ENCODE results near the gene AMIGO3. TPM values are rescaled to one million over a fixed set of nuclear protein-coding genes. Genes with fewer than 3 reads are reported as not detected.
A peak's percentile ranks its signal among the peaks of the same experiment; 100 is the strongest.

Gene AMIGO3
- total RNA-seq, 1 experiment from 2014 or later, result 4.0 TPM

DNA sequence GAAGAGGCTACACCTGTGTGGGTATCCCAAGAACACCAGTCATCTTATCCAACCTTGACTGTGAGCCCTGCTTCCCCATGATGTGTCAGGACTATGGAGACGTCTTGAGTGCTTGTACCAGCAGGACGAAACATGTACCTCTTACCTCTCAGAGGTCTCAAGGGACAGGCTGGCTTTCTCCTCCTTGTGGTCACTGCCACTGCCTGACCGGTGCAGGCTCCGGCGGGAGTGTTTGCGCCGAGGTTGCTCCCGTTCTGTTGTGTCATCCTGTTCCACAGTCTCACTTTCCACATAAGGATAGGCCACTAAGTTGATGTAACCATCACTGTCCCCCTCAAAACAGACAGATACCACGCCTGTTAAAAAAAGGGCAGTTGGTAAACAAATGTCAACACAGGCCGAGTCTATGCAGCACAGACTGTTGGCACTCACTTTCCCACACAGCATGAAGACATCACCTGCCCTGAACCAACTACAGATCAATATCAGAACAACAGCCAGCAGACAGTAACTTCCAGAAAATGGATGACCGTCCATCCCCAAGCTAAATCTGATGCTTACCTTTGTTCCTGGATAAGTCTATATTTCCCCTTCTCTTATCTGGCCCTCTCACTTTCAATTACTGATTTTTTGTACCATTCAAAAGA, 18.7 kb upstream of the AMIGO3 start:
- no peak for DNase-seq (ENCODE audit: low read depth in 1 of 2, low spot score in 2 of 2)
- Histone ChIP-seq H3K36me3 (peaks cover 45% of the 10 kb centered on the region), H3K27me3 (replicated peaks) (no peaks in the 10 kb centered on the region), H3K27ac (no peak overlapping the region), H3K9me3 (replicated peaks) (no peaks in the 10 kb centered on the region), H3K4me1 (replicated peaks) (no peaks in the 10 kb centered on the region), H3K4me3 (no peak overlapping the region)

DNA sequence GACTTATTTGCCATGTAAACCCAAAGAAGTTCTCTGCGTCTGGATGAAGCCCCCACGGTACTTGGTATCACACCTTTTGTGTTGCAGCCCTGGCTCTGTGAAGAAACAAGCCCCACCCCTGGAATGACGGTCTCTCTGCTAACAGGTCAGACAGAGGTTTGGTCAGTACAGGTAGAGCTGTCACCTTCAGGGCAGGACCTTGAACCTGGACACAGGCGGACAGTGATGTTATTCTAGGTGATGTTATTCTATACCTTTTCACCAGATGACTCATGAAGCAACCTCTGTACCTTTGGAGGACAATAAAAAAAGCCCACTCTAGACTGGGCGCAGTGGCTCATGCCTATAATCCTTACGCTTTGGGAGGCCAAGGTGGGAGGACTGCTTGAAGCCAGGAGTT, 15.3 kb upstream of the AMIGO3 start:
- H3K4me1 ChIP-seq (replicated peaks), result no peaks in the 10 kb centered on the region
- no peaks in the 10 kb centered on the region for H3K27me3 ChIP-seq (replicated peaks)
- no peak for DNase-seq (ENCODE audit: low read depth in 1 of 2, low spot score in 2 of 2)
- H3K9me3 ChIP-seq (replicated peaks), result no peaks in the 10 kb centered on the region
- H3K27ac ChIP-seq, result no peak overlapping the region
- H3K36me3 ChIP-seq, result peaks cover 51% of the 10 kb centered on the region
- H3K4me3 ChIP-seq, result no peak overlapping the region

GRCh38 chr3:49733551-49733950, 14.1 kb upstream of the AMIGO3 start:
- peaks cover 48% of the 10 kb centered on the region for H3K36me3 ChIP-seq
- H3K27me3 ChIP-seq (replicated peaks), result no peaks in the 10 kb centered on the region
- H3K4me1 ChIP-seq (replicated peaks), result no peaks in the 10 kb centered on the region
- no peak overlapping the region for H3K27ac ChIP-seq
- H3K9me3 ChIP-seq (replicated peaks), result no peaks in the 10 kb centered on the region
- no peak for DNase-seq (ENCODE audit: low read depth in 1 of 2, low spot score in 2 of 2)
- H3K4me3 ChIP-seq, result no peak overlapping the region

- Histone ChIP-seq H3K27ac (no peak overlapping the region), H3K4me1 (replicated peaks) (no peaks in the 10 kb centered on the region), H3K4me3 (no peak overlapping the region), H3K36me3 (peaks cover 45% of the 10 kb centered on the region), H3K27me3 (replicated peaks) (no peaks in the 10 kb centered on the region), H3K9me3 (replicated peaks) (no peaks in the 10 kb centered on the region)
- DNase-seq (ENCODE audit: low read depth in 1 of 2, low spot score in 2 of 2), result no peak
These were observed 13.1 kb upstream of the AMIGO3 start for GRCh38 chr3:49732597-49732996.

- no peaks in the 10 kb centered on the region for H3K27me3 ChIP-seq (replicated peaks)
- H3K4me1 ChIP-seq (replicated peaks), result no peaks in the 10 kb centered on the region
- no peaks in the 10 kb centered on the region for H3K9me3 ChIP-seq (replicated peaks)
- H3K4me3 ChIP-seq, result no peak overlapping the region
- DNase-seq (ENCODE audit: low read depth in 1 of 2, low spot score in 2 of 2), result no peak
- H3K36me3 ChIP-seq, result peaks cover 43% of the 10 kb centered on the region
- no peak overlapping the region for H3K27ac ChIP-seq
These were observed 10.6 kb upstream of the AMIGO3 start for GRCh38 chr3:49729966-49730609.

DNA sequence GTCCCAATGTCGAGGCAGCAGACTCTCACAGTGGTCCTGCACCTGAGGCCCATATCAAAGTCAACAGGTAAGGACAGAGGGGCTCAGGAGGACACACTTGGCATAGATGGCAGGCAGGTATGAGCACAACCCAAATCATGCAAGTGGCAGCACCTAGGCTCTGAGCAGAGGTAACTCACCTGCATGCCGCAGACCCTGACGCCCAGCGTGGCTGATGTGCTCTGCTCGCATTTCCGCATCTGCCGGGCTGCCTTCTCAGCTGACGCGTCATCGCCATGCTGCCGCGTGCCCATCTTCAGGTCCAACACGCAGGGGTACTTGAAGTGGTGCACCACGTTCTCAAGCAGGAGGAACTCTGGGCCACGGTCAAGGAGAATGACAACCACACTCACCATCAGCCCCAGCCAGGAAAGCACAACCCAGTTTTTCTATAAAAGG, 8.5 kb upstream of the AMIGO3 start:
- Histone ChIP-seq H3K4me1 (replicated peaks) (peaks cover 10% of the 10 kb centered on the region), H3K9me3 (replicated peaks) (no peaks in the 10 kb centered on the region), H3K27me3 (replicated peaks) (no peaks in the 10 kb centered on the region), H3K4me3 (no peak overlapping the region), H3K27ac (no peak overlapping the region), H3K36me3 (peaks cover 46% of the 10 kb centered on the region)
- no peak for DNase-seq (ENCODE audit: low read depth in 1 of 2, low spot score in 2 of 2)

- Histone ChIP-seq H3K27ac (no peak overlapping the region), H3K36me3 (peaks cover 48% of the 10 kb centered on the region), H3K27me3 (replicated peaks) (no peaks in the 10 kb centered on the region), H3K9me3 (replicated peaks) (no peaks in the 10 kb centered on the region), H3K4me1 (replicated peaks) (peaks cover 16% of the 10 kb centered on the region), H3K4me3 (no peak overlapping the region)
- DNase-seq (ENCODE audit: low read depth in 1 of 2, low spot score in 2 of 2), result no peak
These were observed 7.9 kb upstream of the AMIGO3 start for GRCh38 chr3:49727154-49727923.

GRCh38 chr3:49725906-49726681, 6.6 kb upstream of the AMIGO3 start:
- Histone ChIP-seq H3K4me1 (replicated peaks) (peaks cover 17% of the 10 kb centered on the region), H3K9me3 (replicated peaks) (no peaks in the 10 kb centered on the region), H3K4me3 (no peak overlapping the region), H3K27me3 (replicated peaks) (no peaks in the 10 kb centered on the region), H3K36me3 (peaks cover 54% of the 10 kb centered on the region), H3K27ac (no peak overlapping the region)
- no peak for DNase-seq (ENCODE audit: low read depth in 1 of 2, low spot score in 2 of 2)

GRCh38 chr3:49724586-49724985, 5.1 kb upstream of the AMIGO3 start:
- Histone ChIP-seq H3K9me3 (replicated peaks) (no peaks in the 10 kb centered on the region), H3K4me3 (peak overlapping the region; percentile 93), H3K27ac (peak overlapping the region; percentile 84), H3K27me3 (replicated peaks) (no peaks in the 10 kb centered on the region), H3K36me3 (peaks cover 60% of the 10 kb centered on the region), H3K4me1 (replicated peaks) (peaks cover 21% of the 10 kb centered on the region)
- DNase-seq (ENCODE audit: low read depth in 1 of 2, low spot score in 2 of 2), result no peak

DNA sequence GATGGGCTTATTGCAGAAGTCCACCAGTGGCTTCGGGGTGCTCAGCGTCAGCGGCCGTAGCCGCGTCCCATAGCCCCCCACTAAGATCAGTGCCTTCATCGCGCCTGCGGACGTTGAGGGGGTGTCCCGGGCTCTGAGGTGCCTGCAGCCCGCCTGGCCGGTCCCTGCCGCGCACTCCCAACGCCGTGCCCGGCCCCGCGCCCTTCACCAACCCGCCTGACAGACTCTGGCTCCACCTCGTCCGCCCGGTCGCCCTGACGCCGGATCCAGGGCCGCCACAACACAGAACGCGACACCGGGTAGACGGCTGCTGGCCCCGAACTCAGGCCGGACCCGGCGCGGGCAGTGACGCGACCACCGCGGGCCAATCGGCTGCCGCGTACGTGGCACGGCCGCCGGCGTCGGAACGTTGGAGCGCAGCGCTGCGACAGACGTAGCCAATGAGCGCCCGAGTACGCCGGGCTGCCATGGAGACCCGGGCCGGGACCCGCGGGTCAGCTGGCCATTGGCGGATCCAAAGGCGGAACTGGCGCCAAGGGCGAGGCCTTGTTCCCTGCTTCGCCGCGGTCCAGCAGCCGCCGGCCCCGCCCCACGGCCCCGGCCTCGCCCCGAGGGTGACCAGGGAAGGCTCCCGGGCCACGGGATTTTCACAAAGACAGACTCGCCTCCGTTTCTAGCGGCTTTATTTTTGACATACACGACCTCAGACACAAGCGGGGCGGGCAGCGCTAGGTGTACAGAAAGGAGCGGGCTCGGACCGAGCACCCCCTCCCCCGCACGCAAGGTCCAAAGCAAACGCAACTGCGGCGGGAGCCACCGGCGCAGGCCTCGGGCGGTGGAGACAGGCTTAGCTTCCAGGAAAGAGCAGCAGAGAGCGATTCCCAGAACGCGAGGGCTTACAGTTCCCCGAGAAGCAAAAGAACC, 4.4 kb upstream of the AMIGO3 start, which contains the start of gene GMPPB:
Gene GMPPB, minus strand, starts transcription at position 324 of the 924 bp plus-strand sequence. Its CDS starts 225 bp downstream, at position 99.
- no peaks in the 10 kb centered on the region for H3K27me3 ChIP-seq (replicated peaks)
- H3K4me1 ChIP-seq (replicated peaks), result peaks cover 27% of the 10 kb centered on the region
- H3K4me3 ChIP-seq, result peak within 1 kb of the TSS; percentile 93
- peak within 1 kb of the TSS; percentile 84 for H3K27ac ChIP-seq
- H3K9me3 ChIP-seq (replicated peaks), result no peaks in the 10 kb centered on the region; the same call in 1 of the 2 replicates
- peaks cover 65% of the 10 kb centered on the region for H3K36me3 ChIP-seq
- peak; percentile 83 to 96 for DNase-seq (ENCODE audit: low read depth in 1 of 2, low spot score in 2 of 2)

DNA sequence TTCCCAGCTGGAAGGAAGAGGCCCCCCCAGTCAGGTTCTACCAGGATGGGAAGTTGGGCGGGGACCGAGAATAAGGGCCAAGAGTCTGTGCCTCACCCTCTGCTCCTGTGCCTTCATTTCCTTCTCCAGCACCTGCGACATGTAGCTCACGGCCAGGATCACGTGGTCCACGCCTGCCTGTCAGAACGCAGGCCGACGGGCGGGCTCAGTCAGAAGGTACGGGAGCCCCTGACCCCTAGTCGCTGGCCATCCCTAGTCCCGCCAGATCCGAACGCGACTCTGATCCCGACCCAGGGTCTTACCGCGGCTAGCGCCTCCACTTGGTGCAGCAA, 3.8 kb upstream of the AMIGO3 start:
- Histone ChIP-seq H3K36me3 (peaks cover 70% of the 10 kb centered on the region), H3K4me3 (peak overlapping the region; percentile 93), H3K27ac (peak overlapping the region; percentile 84), H3K9me3 (replicated peaks) (no peaks in the 10 kb centered on the region; the same call in 1 of the 2 replicates), H3K27me3 (replicated peaks) (no peaks in the 10 kb centered on the region), H3K4me1 (replicated peaks) (peaks cover 31% of the 10 kb centered on the region)
- DNase-seq (ENCODE audit: low read depth in 1 of 2, low spot score in 2 of 2), result peak in 1 of 2 experiments; percentile 50

GRCh38 chr3:49722896-49723295, 3.4 kb upstream of the AMIGO3 start:
- Histone ChIP-seq H3K4me1 (replicated peaks) (peaks cover 31% of the 10 kb centered on the region), H3K27ac (peak overlapping the region; percentile 84), H3K27me3 (replicated peaks) (no peaks in the 10 kb centered on the region), H3K4me3 (peak overlapping the region; percentile 93), H3K9me3 (replicated peaks) (no peaks in the 10 kb centered on the region; the same call in 1 of the 2 replicates), H3K36me3 (peaks cover 69% of the 10 kb centered on the region)
- DNase-seq (ENCODE audit: low read depth in 1 of 2, low spot score in 2 of 2), result no peak

Measured in SJSA1 (cell line).